Ureter (tissue), 1 donor: ENCODE measurements around the gene ZNF726. TPM values are rescaled to one million over a fixed set of nuclear protein-coding genes. Genes with fewer than 3 reads are reported as not detected.
"Not testable (repeated sequence)": the region's sequence is repeated elsewhere in the genome, so short reads cannot be mapped to it uniquely, and the experiment has no call there.

Experiments used
- DNase-seq: peaks from one replicate; pipeline ENCODE4 v3.0.0-alpha.2; 2020; ENCODE audit warnings: low spot score
- total RNA-seq: library from RNA; stranded (reverse); gene quantifications from one replicate; pipeline ENCODE4 v1.2.4, GENCODE V29; 2023
- donor health status: DM: yes; HTN: yes; CAD: no.

ZNF726 gene
- total RNA-seq, 1 donor from 2014 or later, result 14.3 TPM

- DNase-seq, result no peak
These were observed 28.7 kb downstream of the ZNF726 start for GRCh38 chr19:23943411-23943810.

DNA sequence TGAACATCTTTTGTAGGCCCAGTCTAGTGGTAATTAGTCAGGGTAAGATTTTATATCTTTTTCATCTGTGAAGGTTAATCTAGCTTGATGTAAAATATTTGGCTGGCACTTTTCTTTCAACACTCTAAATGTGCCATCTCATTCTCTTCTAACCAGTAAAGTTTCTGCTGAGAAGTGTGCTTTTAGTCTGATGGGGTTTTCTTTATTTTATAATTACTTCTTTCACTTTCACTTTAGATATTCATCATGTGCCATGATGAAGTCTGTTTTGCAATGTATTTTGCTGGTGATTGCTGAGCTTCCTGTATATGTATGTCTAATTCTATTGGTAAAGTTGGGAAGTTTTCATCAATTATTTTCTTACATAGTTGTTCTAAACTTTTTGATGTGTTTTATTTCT is 31.9 kb downstream of the ZNF726 start:
- no peak for DNase-seq

- no peak for DNase-seq
These were observed 34.9 kb downstream of the ZNF726 start for GRCh38 chr19:23949611-23950010.

GRCh38 chr19:23956051-23956450 is 41.4 kb downstream of the ZNF726 start:
- DNase-seq, result no peak

DNA sequence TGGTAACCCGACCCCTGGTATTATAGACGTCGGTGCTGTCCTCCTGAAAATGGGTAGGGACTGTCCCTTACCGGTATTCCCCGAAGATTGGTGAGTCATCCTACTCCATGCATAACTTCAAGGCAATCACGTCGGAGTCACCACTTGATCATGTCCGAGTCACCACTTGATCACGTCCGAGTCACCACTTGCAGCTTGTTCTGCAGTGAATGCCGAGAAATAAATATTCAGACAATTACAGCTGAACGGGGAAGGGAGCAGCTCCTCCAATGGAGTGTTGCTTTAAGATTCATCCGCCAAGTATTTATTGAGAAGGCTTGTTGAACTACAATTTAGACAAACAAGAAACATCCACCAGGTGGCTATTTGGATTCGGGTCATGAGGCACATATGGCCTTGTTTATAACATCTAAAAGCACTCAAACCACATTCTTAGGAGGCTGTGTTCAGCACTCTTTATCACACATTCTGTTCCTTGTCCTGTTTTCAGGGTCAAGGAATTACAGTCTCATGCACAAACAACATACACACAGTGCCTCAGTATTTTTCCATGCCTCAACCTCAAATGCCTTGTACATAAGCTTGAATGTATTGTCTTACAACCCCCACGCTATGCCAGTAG is 43.1 kb downstream of the ZNF726 start:
- DNase-seq, result no peak

GRCh38 chr19:23963396-23963795 is 48.7 kb downstream of the ZNF726 start:
- DNase-seq, result not testable (repeated sequence)

GRCh38 chr19:23963881-23964280 is 49.2 kb downstream of the ZNF726 start:
- DNase-seq, result not testable (repeated sequence)

- DNase-seq, result not testable (repeated sequence)
These were observed 49.6 kb downstream of the ZNF726 start for GRCh38 chr19:23964334-23964733.

DNA sequence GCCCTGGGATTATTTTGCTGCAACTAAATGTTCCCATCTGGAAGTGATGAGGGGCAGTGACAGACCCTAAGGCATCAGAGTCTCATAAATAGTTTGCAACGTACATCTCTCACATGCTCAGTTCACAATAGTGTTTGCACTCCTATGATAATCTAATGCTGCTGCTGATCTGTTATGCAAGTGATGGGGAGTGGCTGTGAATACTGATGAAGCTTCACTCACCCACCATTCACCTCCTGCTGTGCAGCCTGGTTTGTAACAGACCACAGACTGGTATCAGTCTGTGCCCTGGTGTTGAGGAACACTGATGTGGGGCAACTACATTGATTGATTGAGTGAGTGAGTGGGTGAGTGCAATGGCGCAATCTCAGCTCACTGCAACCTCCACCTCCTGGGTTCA is 54.9 kb downstream of the ZNF726 start:
- DNase-seq, result no peak

DNA sequence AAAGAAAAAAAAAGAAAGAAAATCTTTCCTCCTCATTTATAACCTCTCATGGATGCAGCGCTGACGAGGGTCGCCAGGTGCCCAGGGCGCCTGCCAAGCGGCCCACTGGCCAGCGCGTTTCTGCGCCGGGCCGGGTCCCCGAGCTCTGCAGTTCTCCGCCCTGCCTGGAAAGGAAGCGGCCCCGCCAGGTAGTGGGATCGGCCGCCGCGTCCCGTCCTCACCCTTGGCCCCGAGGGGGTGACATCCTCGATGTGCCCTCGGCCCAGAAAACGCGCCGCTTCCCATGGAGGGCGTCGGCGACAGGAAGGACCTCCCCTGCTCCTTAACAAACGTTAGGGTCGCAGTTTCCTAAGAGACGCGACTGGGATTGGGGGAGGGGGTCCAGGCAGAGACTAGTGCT is 56.9 kb downstream of the ZNF726 start:
- DNase-seq, result no peak

GRCh38 chr19:23972161-23972560 is 57.5 kb downstream of the ZNF726 start:
- DNase-seq, result no peak

DNA sequence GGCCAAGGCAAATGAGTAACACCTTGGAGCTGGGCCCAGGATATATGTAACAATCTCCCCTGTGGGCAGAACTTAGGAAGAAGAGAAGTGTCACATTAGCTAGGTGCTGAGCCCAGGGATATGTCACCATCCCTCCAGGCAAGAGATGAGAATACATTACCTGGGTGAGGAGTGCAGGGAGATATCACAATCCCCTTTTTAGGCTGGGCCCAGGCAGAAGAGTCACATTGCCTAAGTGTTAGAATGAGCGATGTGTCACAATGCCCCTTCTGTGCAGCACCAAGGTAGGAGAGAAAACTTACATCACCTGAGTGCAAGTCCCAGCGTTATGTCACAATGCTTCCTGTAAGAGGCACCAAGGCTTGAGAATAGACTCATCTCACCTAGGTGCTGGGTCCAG is 60.3 kb downstream of the ZNF726 start:
- no peak for DNase-seq

DNA sequence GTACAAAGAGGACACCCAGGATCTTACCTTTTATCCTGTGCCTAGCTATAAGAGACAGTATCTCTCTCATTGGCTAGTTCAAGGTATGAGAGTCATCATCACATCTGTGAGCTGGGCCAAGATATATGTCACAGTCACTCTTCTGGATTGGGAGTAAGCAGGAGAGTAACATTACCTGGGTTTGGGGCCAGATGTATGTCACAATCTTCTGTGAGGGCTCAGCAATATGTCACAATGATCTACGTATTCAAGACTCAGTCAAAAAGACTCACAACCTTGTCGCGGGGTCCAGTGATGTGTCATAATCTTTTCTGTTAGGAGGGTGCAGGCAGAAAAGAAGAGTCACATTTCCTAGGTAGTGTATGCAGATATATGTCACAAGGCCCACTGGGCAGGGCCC is 61.9 kb downstream of the ZNF726 start:
- DNase-seq, result not testable (repeated sequence)

DNA sequence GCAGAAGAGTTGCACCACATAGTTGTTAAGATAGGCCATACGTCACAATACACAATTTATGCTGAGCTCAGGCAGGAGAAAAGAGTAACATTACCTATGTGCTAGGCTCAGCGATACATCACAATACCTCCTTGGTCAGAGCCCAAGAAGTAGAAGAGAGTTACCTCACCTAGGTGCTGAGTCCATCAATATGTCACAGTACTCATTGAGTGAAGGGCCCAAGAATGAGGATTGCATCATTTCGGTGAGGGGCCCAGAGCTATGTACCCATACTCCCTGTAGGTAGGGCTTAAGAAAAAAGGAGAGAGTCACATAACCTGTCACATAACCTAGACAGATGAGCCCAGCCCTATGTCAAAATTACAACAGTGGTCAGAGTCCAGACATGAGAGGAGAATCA is 62.6 kb downstream of the ZNF726 start:
- not testable (repeated sequence) for DNase-seq

GRCh38 chr19:23978068-23978467 is 63.4 kb downstream of the ZNF726 start:
- no peak for DNase-seq

DNA sequence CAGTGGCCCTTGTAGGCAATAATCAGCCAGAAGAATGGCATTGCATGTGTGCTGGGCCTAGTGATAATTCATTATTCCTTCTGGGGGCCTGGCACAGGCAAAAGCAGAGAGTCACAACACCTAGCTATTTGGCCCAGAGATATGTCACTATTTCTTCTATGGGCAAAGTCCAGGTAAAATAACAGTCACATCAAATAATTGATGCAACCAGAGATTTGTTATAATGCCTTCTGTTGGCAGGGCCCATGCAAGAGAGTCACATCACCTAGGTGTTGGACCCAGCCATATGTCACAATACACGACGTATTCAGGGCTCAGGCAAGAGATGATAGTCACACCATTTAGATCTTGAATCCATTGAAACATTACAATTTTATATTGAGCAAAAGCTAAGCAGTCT is 66.1 kb downstream of the ZNF726 start:
- no peak for DNase-seq

GRCh38 chr19:23981863-23982262 is 67.2 kb downstream of the ZNF726 start:
- DNase-seq, result no peak

- DNase-seq, result no peak
These were observed 68.7 kb downstream of the ZNF726 start for GRCh38 chr19:23983406-23983805.

Other genes starting within 250 kb of the ZNF726 start
- gene ZNF675, start 227.7 kb upstream of the ZNF726 start, total RNA-seq, result 26.5 TPM
- gene ZNF681, start 156.0 kb upstream of the ZNF726 start, total RNA-seq, result 6.8 TPM
- gene ZNF254, start 172.3 kb downstream of the ZNF726 start, total RNA-seq, result 36.9 TPM